Stimulated activated CD4-positive, alpha-beta T cell treated with anti-CD3 and anti-CD28 coated beads, Interleukin-1b, Interleukin-23, amount 100 ng/mL, for 1 hour (primary cell): ENCODE data around the gene RSRC1.
"Not testable (repeated sequence)": the region's sequence is repeated elsewhere in the genome, so short reads cannot be mapped to it uniquely, and the experiment has no call there.

ENCODE experiments used
- DNase-seq, 2 donors: peaks; one replicate each; pipeline ENCODE4 v3.0.0-alpha.2; 2020; ENCODE audit warnings: low read depth in 2 of 2

RSRC1 gene

DNA sequence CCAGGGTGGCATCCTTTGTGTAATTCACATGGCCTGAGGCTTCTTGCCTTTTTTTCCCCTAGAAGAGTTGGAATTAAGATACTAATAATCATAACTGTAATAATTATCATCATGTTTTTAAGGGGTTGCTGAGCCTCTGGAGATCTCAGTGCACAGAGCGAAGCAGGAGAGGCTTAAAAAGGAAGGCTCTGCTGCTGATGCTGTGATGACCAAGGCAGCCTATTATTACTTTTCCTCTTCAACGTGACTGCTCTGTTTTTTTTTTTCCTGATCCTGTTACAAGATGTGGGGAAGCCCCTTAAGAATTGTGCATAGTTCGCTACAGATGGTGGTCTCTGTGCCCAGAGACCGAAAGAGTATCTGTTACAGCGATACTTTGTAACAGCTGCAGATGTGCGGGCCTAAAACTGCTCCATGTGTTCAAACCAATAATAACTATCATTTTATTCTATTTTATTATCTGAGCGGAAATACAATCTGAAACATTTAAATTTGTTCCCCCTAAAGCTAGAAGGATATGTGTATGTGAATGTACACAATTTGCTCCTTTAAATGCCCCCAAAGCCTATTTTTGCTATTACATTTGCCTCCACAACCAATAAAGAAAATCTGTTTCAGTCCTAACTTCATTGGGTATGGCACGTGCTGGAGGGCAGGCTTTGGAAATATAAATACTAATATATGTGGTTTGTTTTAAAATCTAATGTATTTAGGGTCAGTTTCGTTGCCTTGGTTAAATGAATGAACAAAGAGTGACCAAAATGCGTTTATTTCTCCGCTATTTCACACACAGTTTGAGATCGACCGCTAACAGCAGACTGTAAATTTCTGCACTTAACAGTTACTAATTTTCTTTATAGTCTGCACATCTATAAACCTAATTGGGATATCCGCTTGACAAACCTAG lies 8.3 kb upstream of the RSRC1 start:
- DNase-seq: no peak

DNA sequence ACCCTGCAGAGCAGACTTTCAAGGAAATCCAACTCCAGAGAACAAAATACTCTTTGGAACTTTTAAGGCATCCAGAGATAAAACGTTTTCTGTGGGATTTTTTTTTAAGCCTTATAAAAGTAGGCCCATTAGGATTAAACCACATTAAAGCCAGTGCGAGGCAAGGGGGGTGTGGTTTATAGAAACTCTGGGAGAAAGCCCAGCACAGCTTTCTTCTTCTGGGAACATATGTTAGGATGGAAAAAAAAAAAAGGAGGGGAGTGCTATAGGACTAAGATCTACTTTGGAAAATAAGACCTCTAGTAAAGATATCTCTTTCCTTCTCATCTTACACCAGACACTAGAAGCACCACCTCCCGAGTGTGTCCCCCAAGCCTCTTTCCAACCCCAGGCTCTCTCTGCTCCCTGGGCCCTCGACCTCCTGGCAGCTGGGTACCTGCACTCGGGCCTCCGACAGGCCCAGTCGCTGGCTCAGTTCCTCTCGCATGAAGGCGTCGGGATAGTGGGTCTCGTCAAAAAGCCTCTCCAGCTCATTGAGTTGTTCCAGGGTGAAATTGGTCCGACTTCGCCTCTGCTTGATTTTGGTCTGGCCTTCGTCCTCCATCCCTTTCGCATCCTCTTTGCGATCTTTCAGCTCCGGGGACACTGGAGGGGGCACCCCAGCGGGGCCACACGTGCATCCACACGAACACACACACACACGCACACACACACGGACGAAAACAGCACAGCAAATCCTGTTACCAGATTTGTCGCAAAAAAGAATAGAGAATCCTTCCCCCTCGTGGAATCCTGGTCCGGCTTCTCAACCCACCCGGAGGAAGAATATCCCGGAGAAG lies 7.4 kb upstream of the RSRC1 start:
- no peak for DNase-seq

DNA sequence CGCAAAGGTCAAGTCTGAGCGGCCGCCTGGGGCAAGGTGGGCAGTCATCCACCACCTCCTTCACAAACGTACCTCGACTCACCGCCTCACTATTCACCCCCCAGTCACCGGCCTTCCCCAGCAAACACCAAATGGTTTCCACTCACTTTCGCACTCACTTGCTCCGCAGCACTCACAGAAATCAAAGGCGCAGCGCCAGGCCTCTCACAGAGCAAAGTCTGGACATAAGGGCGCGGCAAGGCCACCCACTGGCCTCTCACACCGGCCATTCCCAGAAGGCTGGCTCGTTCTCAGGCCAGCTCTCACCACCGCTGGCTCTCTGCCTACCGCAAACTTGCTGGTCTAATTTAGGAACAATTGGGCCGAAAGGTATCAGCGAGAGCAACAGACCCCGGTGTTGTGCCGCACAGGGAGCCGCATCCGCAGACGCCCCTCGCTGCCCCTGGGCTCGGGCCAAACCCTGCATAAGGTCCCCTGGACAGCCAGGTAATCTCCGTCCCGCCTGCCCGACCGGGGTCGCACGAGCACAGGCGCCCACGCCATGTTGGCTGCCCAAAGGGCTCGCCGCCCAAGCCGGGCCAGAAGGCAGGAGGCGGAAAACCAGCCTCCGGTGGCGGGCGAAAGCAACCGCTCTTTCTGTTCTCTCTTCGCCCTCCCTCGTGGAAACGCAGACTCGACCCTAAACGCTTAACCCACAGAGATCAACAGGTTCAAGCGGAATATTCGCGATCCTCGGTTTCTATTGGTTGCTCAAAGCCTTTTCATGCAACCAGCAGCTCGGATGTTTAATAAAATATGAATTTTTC lies 6.6 kb upstream of the RSRC1 start:
- DNase-seq: no peak

DNA sequence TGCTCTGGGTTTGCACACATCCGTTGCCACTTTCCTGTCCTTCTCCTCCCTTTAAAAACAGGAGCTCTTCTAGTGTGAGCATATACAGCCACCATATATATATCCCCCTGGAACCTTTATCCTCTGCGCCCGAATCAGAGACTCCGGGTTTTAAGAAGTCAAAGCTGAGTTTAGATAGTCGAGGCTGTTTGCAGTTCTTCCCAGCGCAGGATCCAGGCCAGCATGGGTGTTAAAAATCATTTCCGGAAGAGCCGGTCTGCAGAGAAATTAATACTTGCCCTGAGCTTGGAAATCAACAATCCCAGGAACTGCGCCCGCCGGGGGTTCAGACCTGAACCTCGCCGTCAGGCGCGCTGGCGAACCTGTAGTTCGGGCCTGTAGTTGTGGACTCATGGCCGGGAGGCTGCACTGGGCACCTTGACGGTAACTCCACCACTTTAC lies 6.0 kb upstream of the RSRC1 start:
- no peak for DNase-seq

GRCh38 chr3:158104431-158104921 lies 5.4 kb upstream of the RSRC1 start:
- no peak for DNase-seq

GRCh38 chr3:158105119-158105709 lies 4.7 kb upstream of the RSRC1 start:
- no peak for DNase-seq

- no peak for DNase-seq
These were observed 4.1 kb upstream of the RSRC1 start for GRCh38 chr3:158105710-158106253.

GRCh38 chr3:158106766-158107471 lies 3.0 kb upstream of the RSRC1 start:
- DNase-seq: no peak

DNA sequence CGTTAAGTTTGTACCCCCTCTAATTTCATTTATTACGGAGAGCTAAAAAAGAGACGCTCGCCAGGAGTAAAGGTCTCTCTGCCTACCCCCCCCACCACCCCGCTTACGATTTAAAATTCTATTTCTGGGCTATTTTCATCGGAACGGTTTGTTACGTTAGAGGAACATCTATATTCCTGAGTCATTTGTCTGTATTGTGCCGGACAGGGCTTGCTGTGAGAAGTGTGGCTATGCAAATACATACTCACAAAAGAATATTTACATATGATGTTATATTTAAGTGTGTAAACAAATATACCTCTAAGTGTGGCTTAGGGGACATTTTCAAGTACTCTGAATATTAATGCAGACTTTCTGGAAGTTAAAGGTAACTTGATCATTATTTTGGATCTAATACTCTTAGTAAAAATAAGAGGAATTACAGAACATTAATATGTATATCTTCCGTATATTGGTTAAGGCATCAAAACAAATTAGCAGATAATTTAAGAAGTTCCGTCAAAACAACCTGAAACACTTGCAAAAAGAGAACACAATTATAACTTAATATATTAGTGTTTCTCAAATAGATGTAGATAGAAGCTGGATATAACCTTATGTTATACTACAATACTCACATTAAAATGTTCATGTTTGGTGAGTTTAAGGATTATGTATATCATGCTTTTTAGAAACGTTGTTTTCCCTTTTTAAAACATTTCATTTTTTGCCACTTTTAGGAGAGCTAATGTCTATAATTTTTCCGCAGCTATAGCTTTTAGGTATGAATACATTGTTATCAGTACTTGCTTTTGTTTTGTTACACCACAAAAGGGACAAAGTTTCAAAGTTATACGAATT lies 2.1 kb upstream of the RSRC1 start:
- no peak for DNase-seq

- no peak for DNase-seq
These were observed 1.4 kb upstream of the RSRC1 start for GRCh38 chr3:158108445-158108985.

- no peak for DNase-seq
These were observed 540 bp upstream of the RSRC1 start for GRCh38 chr3:158109295-158109803.

GRCh38 chr3:158110658-158111018 lies 749 bp downstream of the RSRC1 start:
- no peak for DNase-seq

- no peak for DNase-seq
These were observed 2.0 kb downstream of the RSRC1 start for GRCh38 chr3:158111861-158112260.

DNA sequence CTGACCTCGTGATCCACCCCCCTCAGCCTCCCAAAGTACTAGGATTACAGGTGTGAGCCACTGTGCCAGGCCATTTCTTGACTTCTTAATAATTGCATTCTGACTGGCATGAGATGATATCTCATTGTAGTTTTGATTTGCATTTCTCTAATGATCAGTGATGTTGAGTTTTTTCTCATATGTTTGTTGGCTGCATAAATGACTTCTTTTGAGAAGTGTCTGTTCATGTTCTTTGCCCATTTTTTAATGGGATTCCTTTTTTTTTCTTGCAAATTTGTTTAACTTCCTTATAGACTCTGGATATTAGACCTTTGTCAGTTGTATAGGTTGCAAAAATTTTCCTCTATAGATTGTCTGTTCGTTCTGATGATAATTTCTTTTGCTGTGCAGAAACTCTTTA lies 3.7 kb downstream of the RSRC1 start:
- DNase-seq: not testable (repeated sequence)

DNA sequence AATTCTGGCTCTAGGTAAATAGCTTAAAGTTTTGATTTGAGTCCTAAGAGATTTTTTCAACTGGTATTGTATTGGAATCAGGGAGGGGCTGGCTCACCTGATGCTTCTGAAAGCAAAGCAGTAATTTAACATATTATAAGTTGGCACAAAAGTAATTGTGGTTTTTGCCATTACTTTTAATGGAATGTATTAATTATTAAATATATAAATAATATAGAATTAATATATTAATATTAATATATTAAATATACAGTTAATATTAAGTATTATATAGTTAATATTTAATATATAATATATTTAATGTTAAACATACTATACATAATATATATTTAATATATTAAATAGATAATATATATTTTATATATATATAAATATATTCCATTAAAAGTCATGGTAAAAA lies 10.4 kb downstream of the RSRC1 start:
- no peak for DNase-seq

GRCh38 chr3:158121295-158121694 lies 11.4 kb downstream of the RSRC1 start:
- DNase-seq: no peak

GRCh38 chr3:158122721-158123120 lies 12.8 kb downstream of the RSRC1 start:
- DNase-seq: not testable (repeated sequence)

DNA sequence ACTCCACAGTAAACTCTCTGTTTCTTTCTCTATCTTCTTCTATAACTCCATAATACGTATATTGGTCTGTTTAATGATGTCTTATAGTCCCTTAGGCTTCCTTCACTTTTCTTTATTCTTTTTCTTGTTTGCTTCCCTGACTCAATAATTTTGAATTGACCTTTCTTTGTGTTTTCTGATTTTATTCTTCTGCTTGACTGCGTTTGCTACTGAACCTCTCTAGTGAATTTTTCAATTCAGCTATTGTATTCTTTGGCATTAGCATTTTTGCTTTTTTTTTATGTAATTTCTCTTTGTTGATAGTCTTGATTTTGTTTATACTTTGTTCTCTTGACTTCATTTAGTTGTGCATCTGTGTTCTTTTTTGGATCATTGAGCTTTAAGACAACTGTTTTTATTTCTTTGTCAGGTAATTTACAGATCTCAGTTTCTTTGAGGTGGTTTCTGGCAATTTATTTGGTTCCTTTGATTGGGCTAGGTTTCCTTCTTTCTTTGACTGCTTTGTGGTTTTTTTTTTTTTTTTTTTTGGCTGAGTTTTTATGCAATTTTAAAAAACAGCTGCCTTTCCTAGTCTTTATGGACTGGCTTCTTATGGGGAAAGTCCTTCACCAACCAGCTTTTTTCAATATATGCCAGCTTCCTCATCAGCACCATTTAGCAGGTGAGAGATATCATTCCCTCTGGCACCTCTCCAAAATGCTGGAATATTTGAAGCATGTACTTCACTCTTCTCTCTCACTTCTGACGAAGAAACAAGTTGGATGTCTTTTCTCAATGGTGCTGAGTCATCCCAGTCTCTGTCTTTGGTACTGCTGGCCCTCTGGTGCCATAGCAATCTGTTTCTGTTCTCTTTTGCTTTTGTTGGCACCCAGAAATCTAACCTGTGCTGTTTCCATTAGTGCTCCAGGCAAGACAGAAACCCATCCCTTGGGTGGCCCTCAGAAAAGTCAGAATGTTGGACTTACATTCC lies 17.6 kb downstream of the RSRC1 start:
- DNase-seq: no peak
